BJ (cell line): ENCODE measurements around the gene C1orf56. TPM values are rescaled to one million over a fixed set of nuclear protein-coding genes. Genes with fewer than 3 reads are reported as not detected.
A peak's percentile ranks its signal among the peaks of the same experiment; 100 is the strongest.

ENCODE experiments used
- CTCF ChIA-PET: fragments of 350-600 bp; formaldehyde crosslinking; extraction: SDS; loops from one replicate; lab custom pipeline; 2021; ENCODE audit warnings: antibody characterized with exemption, inconsistent platforms; lab: Yijun Ruan, JAX
- POLR2A ChIA-PET: fragments of 300-600 bp; sonication (Branson Sonifier 250); formaldehyde crosslinking; extraction: SDS; loops from one replicate; lab custom pipeline; 2021; ENCODE audit warnings: antibody characterized with exemption; lab: Charles Lee
- DNase-seq: peaks from one replicate; pipeline ENCODE4 v3.0.0-alpha.2; 2011; ENCODE audit warnings: low read depth
- H3K27me3 ChIP-seq: 2 replicates; pipeline ENCODE4 v1.6.0; 2011; ENCODE audit warnings: low read length; ENCODE audit not compliant: control insufficient read depth, insufficient read depth
- H3K36me3 ChIP-seq: 2 replicates; pipeline ENCODE4 v1.5.1; 2011; ENCODE audit warnings: low read length; ENCODE audit not compliant: control insufficient read depth, insufficient read depth
- H3K4me3 ChIP-seq: 2 replicates; pipeline ENCODE4 v1.5.1; 2011; ENCODE audit warnings: low read depth, mild to moderate bottlenecking, control low read depth, low read length
- polyA plus RNA-seq: library from polyadenylated mRNA; depleted of rRNA; stranded (reverse); fragments of >200 nt; gene quantifications from 2 replicates; pipeline ENCODE4 v1.2.3, GENCODE V29; 2011
- TF ChIP-seq, protein P1 (sequence below): IDR thresholded peaks from 2 replicates; pipeline ENCODE4 v1.5.1; 2011; ENCODE audit warnings: low read depth, mild to moderate bottlenecking, control low read depth, inconsistent platforms, low read length, moderate library complexity; ENCODE audit not compliant: insufficient read depth

C1orf56 gene
- polyA plus RNA-seq, 1 experiment = 2.0 TPM

GRCh38 chr1:151001602-151002001 lies 45.9 kb upstream of the C1orf56 start:
- POLR2A ChIA-PET = interaction anchor here (0.5 kb wide), 1 partner anchor 56 kb away, joined by 3 read pairs; no protein-coding TSS in a partner anchor
- H3K4me3 ChIP-seq = no peak overlapping the region
- CTCF ChIA-PET = interaction anchor here (0.9 to 1.3 kb wide), 3 partner anchors 11 to 23 kb away, joined by 3 to 5 read pairs (median 5); no protein-coding TSS in a partner anchor
- no peak for DNase-seq
- peaks cover 6% of the 10 kb centered on the region for H3K36me3 ChIP-seq
- no peaks in the 10 kb centered on the region for H3K27me3 ChIP-seq
- TF ChIP-seq, protein P1, sequence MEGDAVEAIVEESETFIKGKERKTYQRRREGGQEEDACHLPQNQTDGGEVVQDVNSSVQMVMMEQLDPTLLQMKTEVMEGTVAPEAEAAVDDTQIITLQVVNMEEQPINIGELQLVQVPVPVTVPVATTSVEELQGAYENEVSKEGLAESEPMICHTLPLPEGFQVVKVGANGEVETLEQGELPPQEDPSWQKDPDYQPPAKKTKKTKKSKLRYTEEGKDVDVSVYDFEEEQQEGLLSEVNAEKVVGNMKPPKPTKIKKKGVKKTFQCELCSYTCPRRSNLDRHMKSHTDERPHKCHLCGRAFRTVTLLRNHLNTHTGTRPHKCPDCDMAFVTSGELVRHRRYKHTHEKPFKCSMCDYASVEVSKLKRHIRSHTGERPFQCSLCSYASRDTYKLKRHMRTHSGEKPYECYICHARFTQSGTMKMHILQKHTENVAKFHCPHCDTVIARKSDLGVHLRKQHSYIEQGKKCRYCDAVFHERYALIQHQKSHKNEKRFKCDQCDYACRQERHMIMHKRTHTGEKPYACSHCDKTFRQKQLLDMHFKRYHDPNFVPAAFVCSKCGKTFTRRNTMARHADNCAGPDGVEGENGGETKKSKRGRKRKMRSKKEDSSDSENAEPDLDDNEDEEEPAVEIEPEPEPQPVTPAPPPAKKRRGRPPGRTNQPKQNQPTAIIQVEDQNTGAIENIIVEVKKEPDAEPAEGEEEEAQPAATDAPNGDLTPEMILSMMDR = no peak

DNA sequence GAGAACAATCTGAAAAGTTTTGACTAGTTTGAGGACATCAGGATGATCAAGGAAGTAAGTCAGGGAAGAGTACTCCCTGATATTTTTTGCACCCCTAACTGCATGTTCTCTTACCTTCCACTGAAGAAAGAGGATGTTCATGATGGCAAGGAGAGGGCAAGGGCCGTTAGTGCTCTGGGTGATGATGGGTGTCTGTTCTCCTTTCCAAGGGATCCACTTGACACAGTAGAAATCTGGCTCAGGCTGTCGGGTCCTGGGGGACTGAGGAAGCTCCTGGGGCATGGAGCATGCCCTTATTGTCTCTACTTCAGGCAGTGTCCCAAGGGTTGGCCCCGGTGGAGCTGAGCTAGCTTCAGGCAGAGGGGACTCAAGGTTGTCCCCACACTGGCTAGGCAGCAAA lies 45.5 kb upstream of the C1orf56 start:
- Histone ChIP-seq H3K27me3 (no peaks in the 10 kb centered on the region), H3K36me3 (peaks cover 5% of the 10 kb centered on the region), H3K4me3 (no peak overlapping the region)
- POLR2A ChIA-PET = interaction anchor here (0.5 kb wide), 1 partner anchor 56 kb away, joined by 3 read pairs; no protein-coding TSS in a partner anchor
- TF ChIP-seq, protein P1 = no peak
- CTCF ChIA-PET = interaction anchor here (0.8 to 1.3 kb wide), 4 partner anchors 8 to 23 kb away, joined by 3 to 5 read pairs (median 3); no protein-coding TSS in a partner anchor
- DNase-seq = no peak

GRCh38 chr1:151002611-151003010 lies 44.9 kb upstream of the C1orf56 start:
- DNase-seq = no peak
- TF ChIP-seq, protein P1 = no peak
- H3K4me3 ChIP-seq = no peak overlapping the region
- ChIA-PET CTCF (interaction anchor here (0.8 to 1.1 kb wide), 2 partner anchors 9 to 23 kb away, joined by 3 read pairs; no protein-coding TSS in a partner anchor), POLR2A (no interaction called here)
- no peaks in the 10 kb centered on the region for H3K27me3 ChIP-seq
- peaks cover 4% of the 10 kb centered on the region for H3K36me3 ChIP-seq

- POLR2A ChIA-PET = no interaction called here
- TF ChIP-seq, protein P1 = no peak
- CTCF ChIA-PET = interaction anchor here (1.1 to 4.9 kb wide), 2 partner anchors 7 to 24 kb away, joined by 3 to 64 read pairs; no protein-coding TSS in a partner anchor
Observed at GRCh38 chr1:151003180-151003579, 44.4 kb upstream of the C1orf56 start.

DNA sequence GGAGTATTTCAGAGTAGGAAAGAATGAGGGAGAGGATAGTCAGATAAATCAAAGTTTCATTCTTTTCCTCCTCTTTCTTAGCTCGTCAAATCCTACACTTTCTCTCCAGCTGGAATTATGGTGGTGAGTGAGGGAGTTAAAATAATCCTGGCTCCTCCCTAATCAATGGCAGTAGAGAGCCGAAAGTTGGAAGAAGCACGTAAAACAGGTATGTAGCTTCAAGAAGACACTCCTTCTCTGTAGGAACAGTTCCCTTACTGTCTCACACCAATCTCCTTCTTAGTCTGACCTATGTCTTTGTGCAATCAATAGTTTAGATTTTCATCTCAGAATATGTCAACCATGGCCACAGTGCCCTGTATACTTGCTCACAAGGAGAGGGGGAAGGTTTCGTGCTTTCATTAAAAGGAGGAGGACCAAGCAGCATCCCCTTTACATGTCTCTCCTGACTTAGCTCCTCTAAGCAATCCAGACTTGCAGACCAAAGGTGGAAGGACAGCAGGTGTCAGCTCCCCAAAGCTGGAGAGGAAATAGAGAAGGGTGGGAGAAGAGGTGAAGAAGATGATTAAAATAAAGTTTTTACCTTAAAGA lies 41.7 kb upstream of the C1orf56 start:
- ChIA-PET CTCF (interaction anchor here (0.8 to 4.9 kb wide), 18 partner anchors 10 to 431 kb away, joined by 3 to 64 read pairs (median 4); partner anchors contain the start of genes ANXA9, C1orf56 and CDC42SE1), POLR2A (interaction anchor here (0.6 kb wide), 1 partner anchor 198 kb away, joined by 3 read pairs; the partner anchor contains the start of gene CTSK)
- TF ChIP-seq, protein P1 = no peak
- no peaks in the 10 kb centered on the region for H3K27me3 ChIP-seq
- peak overlapping the region; percentile 48 for H3K4me3 ChIP-seq
- no peak for DNase-seq
- peaks cover 4% of the 10 kb centered on the region for H3K36me3 ChIP-seq

More at GRCh38 chr1:151003180-151003579, 44.4 kb upstream of the C1orf56 start:
- peaks cover 4% of the 10 kb centered on the region for H3K36me3 ChIP-seq
- DNase-seq = no peak
- no peaks in the 10 kb centered on the region for H3K27me3 ChIP-seq
- H3K4me3 ChIP-seq = no peak overlapping the region
